Rectal smooth muscle tissue (tissue), 1 donor: ENCODE data around the gene POLR3F.

Experiments
- H3K27ac ChIP-seq: one replicate; pipeline ENCODE4 v1.7.0; 2013; ENCODE audit warnings: low read depth, low read length, inconsistent platforms
- H3K27me3 ChIP-seq: one replicate; pipeline ENCODE4 v1.7.0; 2013; ENCODE audit warnings: low read length; ENCODE audit not compliant: control insufficient read depth, insufficient read depth
- H3K36me3 ChIP-seq: one replicate; pipeline ENCODE4 v1.7.0; 2013; ENCODE audit warnings: low read length; ENCODE audit not compliant: control insufficient read depth, insufficient read depth
- H3K4me1 ChIP-seq: one replicate; pipeline ENCODE4 v1.7.0; 2013; ENCODE audit warnings: low read length; ENCODE audit not compliant: control insufficient read depth, insufficient read depth
- H3K4me3 ChIP-seq: one replicate; pipeline ENCODE4 v1.7.0; 2013; ENCODE audit warnings: low read length
- H3K9ac ChIP-seq: one replicate; pipeline ENCODE4 v1.7.0; 2013; ENCODE audit warnings: low read length

POLR3F gene, protein sequence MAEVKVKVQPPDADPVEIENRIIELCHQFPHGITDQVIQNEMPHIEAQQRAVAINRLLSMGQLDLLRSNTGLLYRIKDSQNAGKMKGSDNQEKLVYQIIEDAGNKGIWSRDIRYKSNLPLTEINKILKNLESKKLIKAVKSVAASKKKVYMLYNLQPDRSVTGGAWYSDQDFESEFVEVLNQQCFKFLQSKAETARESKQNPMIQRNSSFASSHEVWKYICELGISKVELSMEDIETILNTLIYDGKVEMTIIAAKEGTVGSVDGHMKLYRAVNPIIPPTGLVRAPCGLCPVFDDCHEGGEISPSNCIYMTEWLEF

DNA sequence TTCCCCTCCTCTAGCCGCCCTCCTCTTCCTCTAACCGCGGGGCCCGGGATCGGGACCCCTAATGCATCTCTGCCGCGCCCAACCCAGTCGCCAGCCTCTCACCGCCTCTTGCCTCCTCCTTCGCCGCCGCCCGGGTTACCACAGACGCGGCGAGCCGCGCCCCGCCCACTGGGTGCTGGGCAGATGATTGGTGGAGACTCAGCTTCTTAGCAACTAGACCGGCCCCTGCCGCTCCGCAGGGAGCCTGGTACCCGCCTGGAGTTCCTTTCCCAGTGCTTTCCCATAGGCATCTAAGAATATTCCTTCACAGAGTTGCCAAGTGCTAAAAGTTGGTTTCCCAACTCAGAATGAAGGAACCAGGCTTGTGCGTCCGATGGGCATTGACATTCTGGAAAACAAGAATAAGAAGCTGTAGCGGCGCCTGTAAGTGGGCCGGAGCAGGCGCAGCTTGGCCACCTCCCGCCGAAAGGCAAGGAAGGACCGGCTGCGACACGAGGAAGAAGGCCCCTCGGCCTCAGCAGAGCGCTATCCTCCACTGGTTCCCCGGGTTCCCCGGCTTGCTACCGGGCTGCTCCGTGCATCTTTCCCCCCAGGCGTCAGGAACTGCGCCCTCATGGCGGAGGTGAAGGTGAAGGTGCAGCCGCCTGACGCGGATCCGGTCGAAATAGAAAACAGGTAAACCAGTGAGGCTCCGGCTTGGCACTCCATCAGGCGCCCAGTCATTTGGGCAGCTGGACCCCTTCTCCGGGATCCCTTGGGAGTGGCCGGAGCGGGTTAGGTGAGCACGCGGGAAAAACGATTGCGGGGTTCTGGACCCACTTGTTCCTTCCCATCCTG is at the start of gene POLR3F, which contains the start of gene DZANK1:
Gene POLR3F, plus strand, starts transcription at position 497 of the 837 bp plus-strand sequence. Its CDS starts 117 bp downstream, at position 614.
Gene DZANK1, minus strand, starts transcription at position 137 of the 837 bp plus-strand sequence. CDS start 1,672 bp downstream, outside the sequence.
- Histone ChIP-seq H3K4me3 (peak within 1 kb of the TSS; percentile 90), H3K9ac (peak within 1 kb of the TSS; percentile 40), H3K36me3 (peaks cover 6% of the 10 kb centered on the region), H3K27me3 (no peaks in the 10 kb centered on the region), H3K4me1 (peaks cover 6% of the 10 kb centered on the region), H3K27ac (peak within 1 kb of the TSS; percentile 94)

DNA sequence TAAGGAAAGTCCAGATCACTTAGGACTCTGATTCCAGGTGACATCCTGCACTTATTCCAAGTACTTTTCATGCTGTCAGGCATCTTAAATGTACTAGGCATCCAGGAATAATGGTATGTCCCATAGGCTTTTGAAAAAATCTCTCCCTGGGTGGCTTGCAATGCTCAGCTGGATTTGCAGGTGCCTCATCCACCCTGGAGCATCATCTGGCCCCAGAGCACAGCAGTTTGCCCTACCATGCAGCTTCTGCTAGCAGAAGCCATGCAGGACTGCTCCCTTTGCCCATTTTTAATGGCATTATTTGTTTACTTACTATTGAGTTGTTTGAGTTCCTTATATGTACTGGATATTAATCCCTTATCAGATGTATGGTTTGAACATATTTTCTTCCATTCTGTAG is 45.6 kb upstream of the POLR3F start:
- H3K27me3 ChIP-seq = no peaks in the 10 kb centered on the region
- H3K4me3 ChIP-seq = no peak overlapping the region
- no peak overlapping the region for H3K9ac ChIP-seq
- H3K27ac ChIP-seq = no peak overlapping the region
- H3K4me1 ChIP-seq = no peaks in the 10 kb centered on the region
- H3K36me3 ChIP-seq = no peaks in the 10 kb centered on the region

DNA sequence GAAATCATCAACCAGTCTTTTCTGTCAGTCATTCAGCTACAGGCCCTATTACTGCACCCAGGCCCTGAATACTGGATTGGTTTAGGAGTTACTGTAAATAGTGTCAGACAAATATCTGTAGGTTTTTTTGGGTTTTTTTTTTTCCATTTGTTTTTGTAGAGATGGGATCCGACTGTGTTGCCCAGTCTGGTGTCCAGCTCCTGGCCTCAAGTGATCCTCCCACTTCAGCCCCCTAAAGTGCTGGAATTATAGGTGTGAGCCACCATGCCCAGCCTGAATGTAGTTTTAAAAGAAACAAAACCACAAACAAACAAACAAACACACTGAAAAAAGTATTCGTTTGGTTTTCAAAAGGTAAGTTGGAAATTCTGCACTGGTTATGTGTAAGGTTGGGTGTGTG is 40.0 kb upstream of the POLR3F start:
- Histone ChIP-seq H3K27me3 (no peaks in the 10 kb centered on the region), H3K27ac (no peak overlapping the region), H3K36me3 (no peaks in the 10 kb centered on the region), H3K4me3 (no peak overlapping the region), H3K4me1 (no peaks in the 10 kb centered on the region), H3K9ac (no peak overlapping the region)

DNA sequence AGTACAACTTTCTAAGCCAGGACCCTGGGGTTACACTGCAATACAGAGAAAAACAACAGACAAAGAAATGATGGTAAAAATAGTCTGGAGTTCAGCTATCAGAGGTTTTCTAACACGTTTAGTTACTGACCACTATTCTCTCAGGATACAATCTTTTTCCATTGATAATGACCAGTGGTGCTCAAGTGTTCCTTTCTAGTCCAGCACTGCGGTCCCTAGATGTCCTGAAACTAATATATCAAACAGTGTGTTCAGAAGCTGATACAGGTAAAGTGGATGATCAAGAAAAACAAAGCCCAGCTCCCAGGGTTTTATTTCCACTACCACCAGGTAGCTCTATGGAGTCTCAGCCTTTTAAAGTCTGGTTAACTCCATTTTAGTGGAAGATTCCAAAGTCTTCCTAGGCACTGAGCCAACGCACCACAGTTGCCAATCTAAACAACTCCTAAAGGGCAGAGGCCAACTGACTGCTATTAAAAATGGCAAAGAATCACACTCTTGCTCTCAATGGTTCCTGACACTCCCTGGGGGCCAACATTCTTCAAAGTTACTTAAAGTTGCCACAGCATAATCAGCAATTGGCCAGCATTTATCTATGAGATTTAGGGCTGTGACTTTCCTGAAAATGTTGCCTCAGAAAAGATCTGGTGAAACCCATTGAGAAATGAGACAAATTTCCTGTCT is 38.6 kb upstream of the POLR3F start:
- H3K27ac ChIP-seq = no peak overlapping the region
- H3K9ac ChIP-seq = no peak overlapping the region
- no peak overlapping the region for H3K4me3 ChIP-seq
- H3K36me3 ChIP-seq = no peaks in the 10 kb centered on the region
- H3K4me1 ChIP-seq = no peaks in the 10 kb centered on the region
- H3K27me3 ChIP-seq = no peaks in the 10 kb centered on the region

DNA sequence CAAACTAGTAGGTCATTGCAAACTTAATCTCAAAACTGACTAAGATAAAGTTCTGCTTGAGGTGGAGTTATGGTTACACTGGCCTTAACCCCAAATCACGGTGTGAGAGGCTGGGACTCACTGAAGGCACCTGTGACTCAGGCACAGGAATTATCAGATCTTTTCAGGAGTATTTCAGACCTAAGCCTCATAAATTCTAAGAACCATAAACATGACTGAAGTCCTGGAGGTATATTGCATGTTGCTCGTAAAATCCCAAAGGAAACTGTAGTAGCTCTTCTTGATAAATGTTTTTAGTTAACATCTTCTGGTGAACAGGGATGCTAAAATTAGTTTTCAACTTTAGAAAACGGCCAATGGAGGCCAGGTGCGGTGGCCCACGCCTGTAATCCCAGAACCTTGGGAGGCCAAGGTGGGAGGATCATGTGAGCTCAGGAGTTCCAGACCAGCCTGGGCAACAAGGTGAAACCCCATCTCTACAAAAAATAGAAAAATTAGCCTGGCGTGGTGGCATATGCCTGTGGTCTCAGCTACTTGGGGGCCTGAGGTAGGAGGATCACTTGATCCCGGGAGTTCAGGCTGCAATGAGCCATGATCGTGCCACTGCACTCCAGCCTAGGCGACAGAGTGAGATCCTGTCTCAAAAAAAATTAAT is 36.9 kb upstream of the POLR3F start:
- Histone ChIP-seq H3K27me3 (no peaks in the 10 kb centered on the region), H3K4me3 (no peak overlapping the region), H3K36me3 (no peaks in the 10 kb centered on the region), H3K9ac (no peak overlapping the region), H3K27ac (no peak overlapping the region), H3K4me1 (no peaks in the 10 kb centered on the region)

DNA sequence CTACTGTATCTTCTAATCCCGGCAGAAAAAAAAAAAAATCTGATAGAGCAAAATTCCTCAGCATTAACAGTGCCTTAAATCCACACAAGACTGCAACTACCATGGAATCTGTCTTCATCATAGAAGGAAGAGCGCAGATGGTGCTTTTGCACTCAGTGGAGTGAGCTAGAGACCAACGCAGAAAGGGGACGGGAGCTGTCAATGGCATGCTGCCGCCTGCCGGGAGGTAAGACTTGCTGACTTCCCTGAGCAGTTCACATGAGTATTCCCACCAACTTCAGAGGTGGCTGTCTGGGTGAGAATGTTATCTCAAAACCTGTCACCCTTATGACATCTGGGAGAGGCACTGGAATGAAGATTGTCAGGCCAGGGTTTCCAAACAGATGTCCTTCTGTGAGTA is 36.0 kb upstream of the POLR3F start:
- Histone ChIP-seq H3K27ac (no peak overlapping the region), H3K27me3 (no peaks in the 10 kb centered on the region), H3K4me3 (no peak overlapping the region)

DNA sequence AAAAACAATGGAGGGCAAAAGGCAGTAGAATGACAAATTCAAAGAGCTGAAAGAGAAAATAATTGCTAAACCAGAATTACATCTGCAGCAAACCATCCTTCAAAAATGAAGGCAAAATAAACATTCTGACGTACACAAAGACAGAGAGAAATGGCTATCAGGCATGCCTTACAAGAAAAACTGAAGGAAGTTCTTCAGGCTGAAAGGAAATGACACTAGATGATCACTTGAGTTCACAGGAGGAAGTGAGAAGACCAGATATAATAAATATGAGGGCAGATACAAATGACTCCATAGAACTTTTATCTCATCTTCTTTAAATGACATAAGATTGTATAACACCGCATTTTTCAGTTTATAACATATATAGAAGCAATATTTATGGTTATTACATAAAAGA is 30.3 kb upstream of the POLR3F start:
- H3K27ac ChIP-seq = no peak overlapping the region
- H3K27me3 ChIP-seq = no peaks in the 10 kb centered on the region
- no peak overlapping the region for H3K4me3 ChIP-seq
- no peaks in the 10 kb centered on the region for H3K36me3 ChIP-seq
- H3K9ac ChIP-seq = no peak overlapping the region
- no peaks in the 10 kb centered on the region for H3K4me1 ChIP-seq

More for the DNA sequence above, 36.0 kb upstream of the POLR3F start:
- H3K4me1 ChIP-seq = no peaks in the 10 kb centered on the region
- no peaks in the 10 kb centered on the region for H3K36me3 ChIP-seq
- H3K9ac ChIP-seq = no peak overlapping the region

DNA sequence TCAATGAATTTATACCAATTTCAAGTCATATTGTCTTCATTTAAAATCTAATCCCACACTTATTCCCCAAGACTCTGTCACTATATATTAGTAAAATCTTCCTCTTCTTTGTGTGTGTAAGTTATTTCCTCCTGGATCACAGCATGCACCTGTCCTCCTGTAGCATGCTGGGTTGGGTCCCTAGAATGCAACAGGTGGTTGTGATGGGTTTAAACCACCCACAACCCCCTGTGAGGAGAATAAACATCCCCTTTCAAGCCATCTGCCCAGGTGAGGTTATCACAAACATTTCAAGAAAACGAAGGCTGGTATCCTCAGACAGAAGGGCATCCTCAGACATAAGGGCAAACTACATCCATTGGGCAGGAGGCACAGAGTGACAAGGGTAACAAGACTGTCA is 26.8 kb upstream of the POLR3F start:
- Histone ChIP-seq H3K4me3 (no peak overlapping the region), H3K27me3 (no peaks in the 10 kb centered on the region), H3K4me1 (no peaks in the 10 kb centered on the region), H3K27ac (no peak overlapping the region), H3K9ac (no peak overlapping the region), H3K36me3 (no peaks in the 10 kb centered on the region)

DNA sequence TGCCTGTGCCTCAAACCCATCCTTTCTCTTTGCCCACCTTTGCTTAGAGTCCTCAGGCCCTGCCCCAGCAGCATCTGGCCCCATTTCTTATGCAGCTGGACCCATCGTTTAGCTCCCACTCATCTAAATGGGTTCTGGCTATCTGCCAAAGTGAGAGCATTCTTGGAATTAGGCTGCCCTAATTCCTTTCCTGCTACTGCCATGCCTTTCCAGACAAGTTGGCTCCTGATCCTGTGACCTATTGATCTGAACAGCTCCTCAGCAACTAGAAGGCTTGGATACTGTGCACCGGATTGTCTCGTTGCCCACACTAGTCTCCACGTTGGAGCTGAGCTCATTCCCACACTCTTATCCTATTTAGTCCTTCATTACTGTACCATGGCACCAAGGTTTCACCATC is 23.3 kb upstream of the POLR3F start:
- H3K4me3 ChIP-seq = no peak overlapping the region
- H3K4me1 ChIP-seq = no peaks in the 10 kb centered on the region
- no peak overlapping the region for H3K27ac ChIP-seq
- no peak overlapping the region for H3K9ac ChIP-seq
- H3K27me3 ChIP-seq = no peaks in the 10 kb centered on the region
- no peaks in the 10 kb centered on the region for H3K36me3 ChIP-seq

DNA sequence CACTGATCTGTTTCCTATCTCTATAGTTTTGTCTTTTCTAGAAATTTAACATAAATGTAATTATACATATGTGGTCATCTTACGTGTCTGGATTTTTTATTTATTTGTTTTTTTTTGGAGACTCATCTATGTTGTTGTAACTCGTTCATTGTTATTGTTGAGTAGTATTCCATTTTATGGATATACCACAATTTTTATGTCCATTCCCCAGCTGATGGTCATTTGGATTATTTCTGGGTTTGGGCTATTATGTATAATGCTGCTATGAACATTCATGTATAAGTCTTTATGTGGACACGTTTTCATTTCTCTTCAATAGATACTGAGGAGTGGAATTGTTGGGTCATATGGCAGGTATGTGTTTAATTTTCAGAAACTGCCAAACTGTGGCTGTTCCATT is 10.6 kb upstream of the POLR3F start:
- H3K27ac ChIP-seq = no peak overlapping the region
- no peak overlapping the region for H3K9ac ChIP-seq
- no peaks in the 10 kb centered on the region for H3K36me3 ChIP-seq
- H3K4me1 ChIP-seq = no peaks in the 10 kb centered on the region
- H3K27me3 ChIP-seq = no peaks in the 10 kb centered on the region
- no peak overlapping the region for H3K4me3 ChIP-seq

DNA sequence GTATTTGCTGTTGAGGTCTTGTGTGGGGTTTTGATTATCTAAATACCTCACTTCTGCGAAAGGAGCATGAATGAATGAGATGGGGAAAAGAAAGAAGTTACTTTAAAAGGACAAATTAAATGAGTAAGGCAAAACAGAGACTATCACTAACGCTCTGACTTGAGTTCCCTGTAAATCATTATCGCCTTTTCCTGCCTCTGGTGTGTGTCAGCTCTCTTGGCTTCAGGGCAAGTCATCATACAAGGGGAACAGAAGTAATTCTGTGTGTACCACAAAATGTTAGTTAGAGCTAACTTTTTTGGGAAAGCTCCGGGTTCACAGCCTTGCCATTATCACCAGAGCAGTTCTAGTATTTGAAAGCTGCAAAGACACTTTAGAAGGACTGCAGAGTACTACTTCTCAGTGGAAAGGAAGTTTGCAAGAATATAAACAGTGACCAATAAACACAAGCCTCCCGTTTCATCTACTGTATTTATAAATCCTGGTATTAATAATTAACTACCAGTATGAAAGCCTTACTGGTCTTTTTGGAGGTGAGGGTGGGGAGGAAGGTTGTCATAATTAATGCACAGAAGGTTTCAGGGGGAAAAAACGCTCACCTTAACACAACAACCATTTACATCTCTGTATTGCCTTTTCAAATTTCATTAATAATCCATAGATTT is 1.5 kb upstream of the POLR3F start:
- Histone ChIP-seq H3K9ac (no peak overlapping the region), H3K4me1 (peaks cover 6% of the 10 kb centered on the region), H3K27me3 (no peaks in the 10 kb centered on the region), H3K27ac (no peak overlapping the region), H3K36me3 (peaks cover 2% of the 10 kb centered on the region), H3K4me3 (no peak overlapping the region)

DNA sequence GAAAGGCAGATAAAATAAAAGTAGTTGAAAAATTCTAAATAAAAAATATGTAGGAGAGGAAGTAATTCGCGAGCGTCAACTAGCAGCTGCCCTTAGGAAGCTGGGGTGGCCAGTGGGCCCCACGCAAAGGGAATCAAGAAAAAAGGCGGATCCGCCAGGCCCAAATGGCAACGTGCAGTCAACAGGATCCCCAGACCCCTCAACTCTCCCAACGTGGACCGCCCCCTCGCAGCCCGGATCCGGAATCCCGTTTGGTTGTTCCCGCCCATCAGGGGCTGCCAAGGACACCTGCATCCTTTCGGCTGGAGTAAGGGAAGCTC is 656 bp upstream of the POLR3F start:
- no peak overlapping the region for H3K27ac ChIP-seq
- peaks cover 6% of the 10 kb centered on the region for H3K36me3 ChIP-seq
- H3K4me3 ChIP-seq = peak overlapping the region; percentile 90
- H3K4me1 ChIP-seq = peaks cover 6% of the 10 kb centered on the region
- H3K9ac ChIP-seq = peak overlapping the region; percentile 40
- H3K27me3 ChIP-seq = no peaks in the 10 kb centered on the region
